Activated CD4-positive, alpha-beta T cell treated with anti-CD3 and anti-CD28 coated beads for 48 hours (primary cell): ENCODE measurements around the gene UBE2E2.
"Not testable (repeated sequence)": the region's sequence is repeated elsewhere in the genome, so short reads cannot be mapped to it uniquely, and the experiment has no call there.

ENCODE experiments used
- DNase-seq: peaks from one replicate; pipeline ENCODE4 v3.0.0-alpha.2; 2020

The UBE2E2 gene

GRCh38 chr3:23594894-23595670 is 392.0 kb downstream of the UBE2E2 start:
- no peak for DNase-seq

GRCh38 chr3:23595851-23596250 is 392.7 kb downstream of the UBE2E2 start:
- DNase-seq = no peak

- no peak for DNase-seq
Observed at GRCh38 chr3:23600167-23600871, 397.2 kb downstream of the UBE2E2 start.

- DNase-seq = no peak
Observed at GRCh38 chr3:23601091-23601822, 398.1 kb downstream of the UBE2E2 start.

- no peak for DNase-seq
Observed at GRCh38 chr3:23602971-23603370, 399.8 kb downstream of the UBE2E2 start.

- DNase-seq = no peak
Observed at GRCh38 chr3:23607184-23607847, 404.2 kb downstream of the UBE2E2 start.

GRCh38 chr3:23608650-23609049 is 405.5 kb downstream of the UBE2E2 start:
- no peak for DNase-seq

GRCh38 chr3:23611737-23612295 is 408.7 kb downstream of the UBE2E2 start:
- no peak for DNase-seq

GRCh38 chr3:23612296-23612891 is 409.3 kb downstream of the UBE2E2 start:
- DNase-seq = no peak

- DNase-seq = no peak
Observed at GRCh38 chr3:23615068-23615467, 411.9 kb downstream of the UBE2E2 start.

GRCh38 chr3:23618475-23618874 is 415.3 kb downstream of the UBE2E2 start:
- not testable (repeated sequence) for DNase-seq

GRCh38 chr3:23619705-23620637 is 416.8 kb downstream of the UBE2E2 start:
- DNase-seq = no peak

GRCh38 chr3:23620638-23621015 is 417.5 kb downstream of the UBE2E2 start:
- no peak for DNase-seq

GRCh38 chr3:23623844-23624243 is 420.7 kb downstream of the UBE2E2 start:
- no peak for DNase-seq

GRCh38 chr3:23624305-23624704 is 421.2 kb downstream of the UBE2E2 start:
- DNase-seq = no peak

GRCh38 chr3:23626442-23626841 is 423.3 kb downstream of the UBE2E2 start:
- no peak for DNase-seq

- DNase-seq = no peak
Observed at GRCh38 chr3:23629181-23629894, 426.2 kb downstream of the UBE2E2 start.

GRCh38 chr3:23633261-23633960 is 430.3 kb downstream of the UBE2E2 start:
- DNase-seq = no peak

GRCh38 chr3:23637339-23637738 is 434.2 kb downstream of the UBE2E2 start:
- no peak for DNase-seq
